HCT116 (cell line): ENCODE results near the gene FXYD1. TPM values are rescaled to one million over a fixed set of nuclear protein-coding genes. Genes with fewer than 3 reads are reported as not detected.

ENCODE experiments used
- ATAC-seq: fragments of 200-7000 bp; cut with Tn5 transposase; 2 replicates; pipeline ENCODE4 v1.9.1; 2020; ENCODE audit warnings: mild to moderate bottlenecking, moderate library complexity
- BruUV-seq: library from RNA; stranded (reverse); fragments of 400-500 nt; replicated peaks from 2 replicates; lab custom pipeline; 2021; lab: Mats Ljungman, UMichigan
- CTCF ChIA-PET: fragments of 300-600 bp; sonication (Branson Sonifier 250); formaldehyde crosslinking; loops from one replicate; lab custom pipeline; 2021; ENCODE audit warnings: antibody characterized with exemption; lab: Charles Lee
- POLR2A ChIA-PET: fragments of 300-600, 350-600 bp; sonication (Branson Sonifier 250); formaldehyde crosslinking; loops from one replicate; lab custom pipeline; 2021; ENCODE audit warnings: antibody characterized with exemption; lab: Charles Lee
- RAD21 ChIA-PET, 2 experiments: fragments of 300-600 bp; sonication (Branson Sonifier 250); formaldehyde crosslinking; loops; one replicate each; lab custom pipeline; 2023; ENCODE audit warnings: low total read pairs in 2 of 2; ENCODE audit not compliant: uncharacterized antibody in 2 of 2, unreplicated experiment in 2 of 2, low non-redundant PET in 1 of 2; lab: Charles Lee
- DNase-seq: peaks from one replicate; pipeline ENCODE4 v3.0.0-alpha.2; 2010; ENCODE audit warnings: low read depth, low spot score
- H2AFZ ChIP-seq: fragments of 200-600 bp; shearing (Covaris generic), sonication (generic); 2 replicates; pipeline ENCODE4 v1.6.1; 2017; ENCODE audit warnings: low read depth, mixed run types, mixed read lengths, antibody characterized with exemption, low read length; ENCODE audit not compliant: poor library complexity, severe bottlenecking
- H3K27ac ChIP-seq: 2 replicates; pipeline ENCODE4 v1.5.1; 2012; ENCODE audit warnings: low read depth, low read length
- H3K27me3 ChIP-seq: fragments of 200-600 bp; sonication (generic); 2 replicates; pipeline ENCODE4 v1.6.1; 2016; ENCODE audit warnings: mixed run types, low read length, mixed read lengths; ENCODE audit not compliant: insufficient read depth
- H3K36me3 ChIP-seq, 2 experiments: fragments of 200-500 bp in 1 of 2; fragments of 200-600 bp in 1 of 2; sonication (Bioruptor generic) in 1 of 2; sonication (generic) in 1 of 2; 2 replicates each; pipeline versions ENCODE4 v1.5.1 to v1.6.1; 2014 to 2016; ENCODE audit warnings: low read length in 2 of 2, inconsistent platforms in 1 of 2, mixed read lengths in 1 of 2, mixed run types in 1 of 2; ENCODE audit not compliant: insufficient read depth in 2 of 2, control insufficient read depth in 1 of 2
- H3K4me1 ChIP-seq, 2 experiments: fragments of 200-600 bp in 1 of 2; sonication (generic) in 1 of 2; 2 replicates each; pipeline versions ENCODE4 v1.5.1 to v1.6.1; 2012 to 2017; ENCODE audit warnings: low read length in 2 of 2, inconsistent platforms in 1 of 2, mild to moderate bottlenecking in 1 of 2, mixed read lengths in 1 of 2, mixed run types in 1 of 2, moderate library complexity in 1 of 2; ENCODE audit not compliant: insufficient read depth in 2 of 2, control insufficient read depth in 1 of 2
- H3K4me2 ChIP-seq: fragments of 200-600 bp; sonication (generic); 2 replicates; pipeline ENCODE4 v1.6.1; 2017; ENCODE audit warnings: mixed run types, low read length, mixed read lengths
- H3K4me3 ChIP-seq, 2 experiments: fragments of 200-600 bp in 1 of 2; sonication (generic) in 1 of 2; replicated peaks in 1 of 2; 2 replicates each; pipeline ENCODE4 v1.5.1; 2011 to 2016; ENCODE audit warnings: low read length in 2 of 2, control low read depth in 1 of 2, low read depth in 1 of 2, mild to moderate bottlenecking in 1 of 2, mixed read lengths in 1 of 2, mixed run types in 1 of 2
- H3K79me2 ChIP-seq: fragments of 200-600 bp; sonication (generic); 2 replicates; pipeline ENCODE4 v1.6.1; 2017; ENCODE audit warnings: mild to moderate bottlenecking, mixed run types, low read length, moderate library complexity, mixed read lengths; ENCODE audit not compliant: insufficient read depth
- H3K9ac ChIP-seq: fragments of 200-600 bp; sonication (generic); 2 replicates; pipeline ENCODE4 v1.6.1; 2016; ENCODE audit warnings: low read length, mixed read lengths
- H3K9me2 ChIP-seq: fragments of 200-600 bp; sonication (generic), shearing (Covaris generic); 2 replicates; pipeline ENCODE4 v1.6.1; 2017; ENCODE audit warnings: mixed run types, mild to moderate bottlenecking, moderate library complexity; ENCODE audit not compliant: insufficient read depth
- H3K9me3 ChIP-seq, 2 experiments: fragments of 200-500 bp in 1 of 2; fragments of 200-600 bp in 1 of 2; sonication (Bioruptor generic) in 1 of 2; sonication (generic) in 1 of 2; 2 replicates each; pipeline ENCODE4 v1.6.1; 2014 to 2017; ENCODE audit warnings: low read length in 2 of 2, mixed read lengths in 2 of 2, inconsistent platforms in 1 of 2, low read depth in 1 of 2, mild to moderate bottlenecking in 1 of 2, mixed run types in 1 of 2, moderate library complexity in 1 of 2; ENCODE audit not compliant: control insufficient read depth in 1 of 2, insufficient read depth in 1 of 2
- H4K20me1 ChIP-seq: fragments of 200-600 bp; sonication (generic), shearing (Covaris generic); 2 replicates; pipeline ENCODE4 v1.6.1; 2017; ENCODE audit warnings: mixed run types, mild to moderate bottlenecking, moderate library complexity; ENCODE audit not compliant: insufficient read depth
- ATF3 ChIP-seq: IDR thresholded peaks from 2 replicates; pipeline ENCODE4 v1.6.1; 2012
- CBX3 ChIP-seq: IDR thresholded peaks from 2 replicates; pipeline ENCODE4 v1.6.1; 2012; ENCODE audit warnings: low read depth
- CEBPB ChIP-seq: IDR thresholded peaks from 2 replicates; pipeline ENCODE4 v1.6.1; 2012; ENCODE audit warnings: low read depth
- CTCF ChIP-seq, 3 experiments: fragments of 200-600 bp in 1 of 3; sonication (generic) in 1 of 3; IDR thresholded peaks in 2 of 3; conservative IDR thresholded peaks in 1 of 3; 2 replicates each; pipeline ENCODE4 v1.5.1; 2012 to 2017; ENCODE audit warnings: low read depth in 2 of 3, low read length in 2 of 3, antibody characterized with exemption in 1 of 3, borderline replicate concordance in 1 of 3, control low read depth in 1 of 3, mild to moderate bottlenecking in 1 of 3, mixed read lengths in 1 of 3, mixed run types in 1 of 3, moderate library complexity in 1 of 3; ENCODE audit not compliant: insufficient read depth in 1 of 3
- EGR1 ChIP-seq: IDR thresholded peaks from 2 replicates; pipeline ENCODE4 v1.6.1; 2012; ENCODE audit warnings: low read depth
- ELF1 ChIP-seq: IDR thresholded peaks from 2 replicates; pipeline ENCODE4 v1.6.1; 2012; ENCODE audit warnings: low read depth, borderline replicate concordance
- EZH2phosphoT487 ChIP-seq: fragments of 200-600 bp; IDR thresholded peaks from 2 replicates; pipeline ENCODE4 v1.6.1; 2018; ENCODE audit warnings: antibody characterized with exemption, borderline replicate concordance
- FOSL1 ChIP-seq: IDR thresholded peaks from 2 replicates; pipeline ENCODE4 v1.6.1; 2012; ENCODE audit warnings: low read depth
- JUND ChIP-seq: IDR thresholded peaks from 2 replicates; pipeline ENCODE4 v1.6.1; 2012
- MAX ChIP-seq: IDR thresholded peaks from 2 replicates; pipeline ENCODE4 v1.6.1; 2012
- POLR2AphosphoS5 ChIP-seq: IDR thresholded peaks from 2 replicates; pipeline ENCODE4 v1.6.1; 2011; ENCODE audit warnings: mild to moderate bottlenecking, low read depth, low read length, moderate library complexity
- RAD21 ChIP-seq: IDR thresholded peaks from 2 replicates; pipeline ENCODE4 v1.6.1; 2012; ENCODE audit warnings: low read depth, mild to moderate bottlenecking
- REST ChIP-seq: IDR thresholded peaks from 2 replicates; pipeline ENCODE4 v1.6.1; 2012; ENCODE audit warnings: low read depth
- SIN3A ChIP-seq: IDR thresholded peaks from 2 replicates; pipeline ENCODE4 v1.6.1; 2012; ENCODE audit warnings: low read depth
- SRF ChIP-seq: IDR thresholded peaks from 2 replicates; pipeline ENCODE4 v1.6.1; 2012; ENCODE audit warnings: low read depth
- TCF7L2 ChIP-seq: IDR thresholded peaks from 2 replicates; pipeline ENCODE4 v1.7.0; 2011; ENCODE audit warnings: borderline replicate concordance, inconsistent platforms; ENCODE audit not compliant: insufficient read depth, insufficient read length; ENCODE audit errors: extremely low read depth
- YY1 ChIP-seq: IDR thresholded peaks from 2 replicates; pipeline ENCODE4 v1.6.1; 2011; ENCODE audit warnings: low read length, low read depth, moderate library complexity, mild to moderate bottlenecking; ENCODE audit not compliant: insufficient replicate concordance; ENCODE audit errors: extremely low read depth
- ZBTB33 ChIP-seq: IDR thresholded peaks from 2 replicates; pipeline ENCODE4 v1.6.1; 2011; ENCODE audit warnings: mild to moderate bottlenecking, low read length, moderate library complexity; ENCODE audit not compliant: insufficient replicate concordance; ENCODE audit errors: extremely low read depth
- ZFX ChIP-seq: fragments of 450-650 bp; IDR thresholded peaks from 2 replicates; pipeline ENCODE4 v1.6.1; 2017
- ZNF274 ChIP-seq: fragments of 200-500 bp; sonication (Bioruptor generic); IDR thresholded peaks from 2 replicates; pipeline ENCODE4 v1.6.1; 2014; ENCODE audit warnings: mild to moderate bottlenecking, low read depth, low read length, inconsistent platforms
- intact Hi-C: fragments of 100-400 bp; cut with micrococcal nuclease; formaldehyde crosslinking; loops from 2 replicates; pipeline ENCODE4 v1.10.0; 2022
- total RNA-seq: library from RNA; stranded (reverse); gene quantifications from one replicate; pipeline ENCODE4 v1.2.1, GENCODE V29; 2021; ENCODE audit not compliant: unreplicated experiment

The FXYD1 gene
- total RNA-seq, 1 experiment from 2014 or later = 7.8 TPM

GRCh38 chr19:35132254-35132653, 6.4 kb upstream of the FXYD1 start:
- no peaks in the 10 kb centered on the region for H3K4me1 ChIP-seq
- RAD21 ChIA-PET = no interaction called here

More at GRCh38 chr19:35132254-35132653, 6.4 kb upstream of the FXYD1 start:
- no peaks in the 10 kb centered on the region for H3K27me3 ChIP-seq
- TF ChIP-seq EZH2phosphoT487 = no peak
- TF ChIP-seq CEBPB = no peak
- no peak for TF ChIP-seq REST
- TF ChIP-seq CBX3 = no peak
- no peak for TF ChIP-seq ZFX
- TF ChIP-seq ZNF274 = no peak
- no peak for TF ChIP-seq EGR1
- TF ChIP-seq ATF3 = no peak
- TF ChIP-seq POLR2AphosphoS5 = no peak
- TF ChIP-seq JUND = no peak
- no peak for TF ChIP-seq YY1
- no peak for TF ChIP-seq SIN3A
- TF ChIP-seq MAX = no peak
- TF ChIP-seq SRF = no peak
- TF ChIP-seq TCF7L2 = no peak
- TF ChIP-seq ELF1 = no peak
- no peak for TF ChIP-seq CTCF (IDR thresholded peaks at IDR 0.05 in 2 of 3, conservative IDR thresholded peaks at IDR 0.05 in 1 of 3; ENCODE audit: borderline replicate concordance in 1 of 3, insufficient read depth in 1 of 3, low read depth in 2 of 3, low read length in 2 of 3)
- TF ChIP-seq ZBTB33 = no peak
- TF ChIP-seq RAD21 = no peak
- no peak for TF ChIP-seq FOSL1
- no peak overlapping the region for H3K27ac ChIP-seq
- DNase-seq = no peak
- ChIA-PET CTCF (no interaction called here), POLR2A (no interaction called here)
- H4K20me1 ChIP-seq = no peaks in the 10 kb centered on the region
- no TSS peak for BruUV-seq
- no peak overlapping the region for H3K9ac ChIP-seq
- intact Hi-C loops = loop anchor here (10.0 kb wide), 1 partner anchor 157 kb away; no protein-coding TSS in a partner anchor
- H3K9me2 ChIP-seq = no peaks in the 10 kb centered on the region
- no peak overlapping the region for H3K4me2 ChIP-seq
- no peaks in the 10 kb centered on the region for H3K9me3 ChIP-seq
- no peaks in the 10 kb centered on the region for H3K79me2 ChIP-seq
- no peak for ATAC-seq
- no peaks in the 10 kb centered on the region for H3K36me3 ChIP-seq
- no peak overlapping the region for H3K4me3 ChIP-seq
- H2AFZ ChIP-seq = no peak overlapping the region
